Duodenal mucosa (tissue), 2 donors: ENCODE data around the gene SP3.
"Not testable (repeated sequence)": the region's sequence is repeated elsewhere in the genome, so short reads cannot be mapped to it uniquely, and the experiment has no call there.

Source experiments
- H3K27ac ChIP-seq: one replicate; pipeline ENCODE4 v1.7.0; 2013; ENCODE audit warnings: low read depth, low read length
- H3K27me3 ChIP-seq, 2 donors: one replicate each; pipeline ENCODE4 v1.7.0; 2013; ENCODE audit warnings: low read length in 2 of 2, control low read depth in 1 of 2; ENCODE audit not compliant: insufficient read depth in 2 of 2, control insufficient read depth in 1 of 2
- H3K36me3 ChIP-seq, 2 donors: one replicate each; pipeline ENCODE4 v1.7.0; 2013; ENCODE audit warnings: low read length in 2 of 2, control low read depth in 1 of 2; ENCODE audit not compliant: insufficient read depth in 2 of 2, control insufficient read depth in 1 of 2
- H3K4me1 ChIP-seq, 2 donors: one replicate each; pipeline ENCODE4 v1.7.0; 2013; ENCODE audit warnings: low read length in 2 of 2, control low read depth in 1 of 2; ENCODE audit not compliant: insufficient read depth in 2 of 2, control insufficient read depth in 1 of 2
- H3K4me3 ChIP-seq, 2 donors: one replicate each; pipeline ENCODE4 v1.7.0; 2013; ENCODE audit warnings: low read length in 2 of 2, low read depth in 1 of 2
- H3K9ac ChIP-seq, 2 donors: one replicate each; pipeline ENCODE4 v1.7.0; 2013; ENCODE audit warnings: low read length in 2 of 2, low read depth in 1 of 2
- H3K9me3 ChIP-seq, 2 donors: one replicate each; pipeline ENCODE4 v1.7.0; 2013; ENCODE audit warnings: low read length in 2 of 2, control low read depth in 1 of 2; ENCODE audit not compliant: control insufficient read depth in 1 of 2

SP3 gene

DNA sequence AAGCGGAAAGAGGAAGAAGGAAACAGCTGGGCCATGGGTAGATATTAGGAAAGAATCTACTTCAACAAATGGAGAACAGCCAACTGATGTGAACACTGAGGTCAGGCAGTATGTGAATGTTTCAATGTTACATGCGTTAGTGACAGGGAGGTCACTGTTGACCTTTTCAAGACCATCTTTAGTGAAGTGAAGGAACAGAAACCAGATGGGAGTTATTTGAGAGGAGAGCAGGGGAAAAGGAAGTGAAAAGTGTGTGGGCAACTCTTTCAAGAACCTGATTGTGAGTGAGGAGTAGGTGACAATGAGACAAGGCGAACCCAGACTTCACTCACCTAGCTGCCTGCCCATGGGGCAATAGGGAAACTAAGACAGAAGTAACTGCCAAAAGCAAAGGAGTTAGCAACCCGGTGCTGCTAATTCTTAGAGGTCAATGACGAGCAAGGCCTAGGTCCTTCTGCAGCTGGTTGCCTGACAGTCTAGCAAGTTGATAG, 67.0 kb downstream of the SP3 start:
- Histone ChIP-seq H3K36me3 (no peaks in the 10 kb centered on the region), H3K27ac (no peak overlapping the region), H3K4me3 (no peak overlapping the region), H3K27me3 (no peaks in the 10 kb centered on the region), H3K4me1 (peaks cover 0 to 4% of the 10 kb centered on the region in 2 donors), H3K9me3 (no peaks in the 10 kb centered on the region), H3K9ac (no peak overlapping the region)

DNA sequence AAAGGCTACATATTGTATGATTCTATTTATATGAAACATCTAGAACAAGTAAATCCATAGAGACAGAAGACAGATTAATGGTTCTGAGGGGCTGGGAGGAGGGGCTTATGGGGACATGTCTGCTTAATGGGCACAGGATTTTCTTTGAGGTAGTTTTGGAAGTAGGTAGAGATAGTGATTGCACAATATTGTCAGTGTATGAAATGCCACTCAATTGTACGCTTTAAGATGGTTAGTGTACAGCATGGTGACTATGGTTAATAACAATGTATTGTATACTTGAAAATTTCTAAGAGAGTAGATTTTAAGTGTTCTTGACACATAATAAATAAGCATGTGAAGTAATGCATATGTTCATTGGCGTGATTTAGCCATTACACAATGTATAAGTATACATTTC, 68.4 kb downstream of the SP3 start:
- H3K27ac ChIP-seq = no peak overlapping the region
- no peaks in the 10 kb centered on the region for H3K27me3 ChIP-seq
- no peaks in the 10 kb centered on the region for H3K36me3 ChIP-seq
- no peak overlapping the region for H3K4me3 ChIP-seq
- H3K9ac ChIP-seq = no peak overlapping the region
- H3K4me1 ChIP-seq = peaks cover 0 to 4% of the 10 kb centered on the region in 2 donors
- H3K9me3 ChIP-seq = no peaks in the 10 kb centered on the region

DNA sequence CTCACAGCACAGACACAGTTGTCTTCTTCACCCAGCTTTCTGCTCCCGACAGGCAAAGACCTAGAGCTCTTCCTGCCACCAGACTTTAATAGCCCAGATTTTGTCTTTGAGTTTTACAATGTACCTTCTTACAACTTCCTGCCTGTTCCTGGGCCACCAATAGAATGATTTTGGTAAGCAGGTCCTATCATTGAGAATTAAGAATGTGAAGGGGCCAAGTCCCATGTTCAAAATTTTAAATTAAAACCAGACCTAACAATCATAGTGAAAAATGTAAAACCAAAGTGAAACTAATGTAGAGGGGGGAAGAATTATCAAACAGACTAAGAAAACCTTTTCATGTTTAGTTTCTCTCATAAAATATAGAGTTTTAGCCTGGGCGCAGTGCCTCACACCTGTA, 72.8 kb downstream of the SP3 start:
- peaks cover 9 to 12% of the 10 kb centered on the region in 2 donors for H3K9me3 ChIP-seq
- H3K4me3 ChIP-seq = no peak overlapping the region
- no peak overlapping the region for H3K27ac ChIP-seq
- H3K27me3 ChIP-seq = no peaks in the 10 kb centered on the region
- no peaks in the 10 kb centered on the region for H3K4me1 ChIP-seq
- no peaks in the 10 kb centered on the region for H3K36me3 ChIP-seq
- H3K9ac ChIP-seq = no peak overlapping the region

DNA sequence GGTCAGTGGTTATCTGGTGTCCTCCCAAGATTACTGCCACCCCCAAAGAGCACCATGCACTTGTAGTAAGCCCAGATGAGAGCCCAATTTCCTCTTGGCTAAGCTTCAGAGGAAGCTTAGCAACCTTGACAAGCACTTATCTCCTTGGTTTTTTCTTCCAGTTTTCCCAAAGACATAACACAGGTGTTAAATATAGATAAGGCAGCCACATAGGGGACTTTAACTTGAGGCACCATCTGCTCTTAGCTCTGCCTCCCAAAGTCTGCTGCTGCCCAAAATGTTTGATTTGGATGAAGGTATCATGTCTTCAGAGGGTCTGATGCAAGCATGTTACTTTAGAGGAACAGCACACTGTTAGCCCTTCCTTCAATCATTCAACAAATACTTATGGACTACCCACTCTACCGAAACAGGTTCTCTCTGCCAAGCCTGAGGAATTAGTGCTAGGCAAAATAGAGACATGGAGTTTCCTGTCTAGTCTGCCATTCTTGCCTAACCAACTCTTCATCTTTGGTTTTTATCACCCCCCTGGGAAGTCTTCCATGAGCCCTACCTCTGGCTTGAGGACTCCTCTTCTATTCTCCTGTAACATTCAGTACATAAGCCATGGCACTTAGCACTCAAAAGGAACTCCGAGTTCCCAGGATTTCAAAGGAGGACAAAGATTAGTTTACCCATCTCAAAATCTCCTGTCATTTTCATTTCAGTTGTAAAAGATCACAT, 73.7 kb downstream of the SP3 start:
- H3K9ac ChIP-seq = no peak overlapping the region
- peaks cover 9 to 12% of the 10 kb centered on the region in 2 donors for H3K9me3 ChIP-seq
- no peaks in the 10 kb centered on the region for H3K36me3 ChIP-seq
- H3K4me3 ChIP-seq = no peak overlapping the region
- no peak overlapping the region for H3K27ac ChIP-seq
- H3K27me3 ChIP-seq = no peaks in the 10 kb centered on the region
- no peaks in the 10 kb centered on the region for H3K4me1 ChIP-seq

DNA sequence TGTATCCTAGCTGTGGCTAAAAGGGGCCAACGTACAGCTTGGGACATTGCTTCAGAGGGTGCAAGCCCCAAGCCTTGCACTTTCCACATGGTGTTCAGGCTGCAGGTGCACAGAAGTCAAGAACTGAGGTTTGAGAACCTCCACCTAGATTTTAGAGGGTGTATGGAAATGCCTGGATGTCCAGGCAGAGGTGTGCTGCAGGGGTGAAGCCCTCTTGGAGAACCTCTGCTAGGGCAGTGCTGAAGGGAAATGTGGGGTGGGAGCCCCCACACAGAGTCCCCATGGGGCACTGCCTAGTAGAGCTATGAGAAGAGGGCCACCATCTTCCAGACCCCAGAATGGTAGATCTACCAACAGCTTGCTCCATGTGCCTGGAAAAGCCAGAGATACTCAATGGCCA, 75.7 kb downstream of the SP3 start:
- H3K27me3 ChIP-seq = not testable (repeated sequence)

DNA sequence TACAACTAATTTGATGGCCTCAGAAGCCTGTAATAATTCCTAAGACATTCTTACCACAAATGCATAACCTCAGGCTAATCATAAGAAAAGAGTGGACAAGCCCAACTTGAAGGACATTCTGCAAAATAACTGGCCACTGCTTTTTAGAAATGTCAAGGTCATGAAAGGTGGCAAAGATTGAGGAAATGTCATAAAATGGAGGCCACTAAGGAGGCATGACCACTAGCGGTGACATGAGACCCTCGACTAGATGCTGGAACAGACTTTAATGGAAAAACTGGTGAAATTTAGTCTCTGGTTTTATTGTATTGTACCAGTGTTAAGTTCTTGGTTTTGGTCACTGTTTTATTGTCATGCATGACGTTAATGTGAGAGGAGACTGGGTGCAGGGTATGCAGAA, 78.6 kb downstream of the SP3 start:
- H3K4me3 ChIP-seq = no peak overlapping the region
- H3K9ac ChIP-seq = no peak overlapping the region

More for the DNA sequence above, 75.7 kb downstream of the SP3 start:
- H3K36me3 ChIP-seq, H3K27ac ChIP-seq, H3K9ac ChIP-seq, H3K4me1 ChIP-seq, H3K4me3 ChIP-seq: not testable (repeated sequence)
- peaks cover 9 to 12% of the 10 kb centered on the region in 2 donors for H3K9me3 ChIP-seq

DNA sequence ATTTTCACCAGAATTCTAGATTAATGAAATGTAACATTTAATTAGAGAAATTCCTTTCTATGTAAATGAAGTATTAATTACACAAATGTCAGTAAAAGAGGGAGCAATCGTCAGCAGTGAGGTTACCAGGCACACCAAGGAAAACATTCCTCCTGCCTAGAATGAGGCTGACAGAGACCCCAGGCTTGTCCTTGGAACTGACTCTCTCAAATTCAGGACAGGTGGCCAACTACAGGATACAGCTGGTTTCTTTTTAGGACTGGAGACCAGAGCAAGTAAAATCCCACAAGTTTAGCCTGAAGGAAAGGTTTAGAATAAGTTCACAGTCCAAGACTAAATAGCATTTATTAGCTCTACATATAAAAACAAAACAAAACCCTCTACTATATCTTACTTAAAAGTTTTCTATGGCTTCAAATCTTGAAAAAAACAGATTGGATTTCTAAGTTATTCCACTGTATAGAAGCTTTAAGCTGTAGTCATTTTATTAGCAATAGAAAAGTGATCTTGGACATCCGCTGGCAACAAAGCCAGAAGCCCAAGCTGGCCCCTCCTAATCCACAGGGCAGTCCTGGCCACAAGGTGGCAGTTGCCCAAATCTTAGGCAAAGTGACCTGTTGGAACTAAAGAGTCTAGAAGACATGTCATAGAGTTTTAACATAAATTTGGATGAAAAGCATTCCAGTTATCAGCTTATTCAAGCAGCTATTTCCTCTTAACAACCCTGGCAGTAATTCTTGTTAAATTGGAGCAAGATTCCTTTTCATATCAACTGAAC, 81.0 kb downstream of the SP3 start:
- Histone ChIP-seq H3K36me3 (no peaks in the 10 kb centered on the region), H3K9me3 (peaks cover 2 to 5% of the 10 kb centered on the region in 2 donors), H3K4me1 (no peaks in the 10 kb centered on the region), H3K9ac (no peak overlapping the region), H3K4me3 (no peak overlapping the region), H3K27ac (no peak overlapping the region), H3K27me3 (no peaks in the 10 kb centered on the region)

More for the DNA sequence above, 78.6 kb downstream of the SP3 start:
- no peaks in the 10 kb centered on the region for H3K36me3 ChIP-seq
- H3K27ac ChIP-seq = no peak overlapping the region
- H3K27me3 ChIP-seq = no peaks in the 10 kb centered on the region
- H3K9me3 ChIP-seq = peaks cover 9 to 12% of the 10 kb centered on the region in 2 donors
- no peaks in the 10 kb centered on the region for H3K4me1 ChIP-seq

DNA sequence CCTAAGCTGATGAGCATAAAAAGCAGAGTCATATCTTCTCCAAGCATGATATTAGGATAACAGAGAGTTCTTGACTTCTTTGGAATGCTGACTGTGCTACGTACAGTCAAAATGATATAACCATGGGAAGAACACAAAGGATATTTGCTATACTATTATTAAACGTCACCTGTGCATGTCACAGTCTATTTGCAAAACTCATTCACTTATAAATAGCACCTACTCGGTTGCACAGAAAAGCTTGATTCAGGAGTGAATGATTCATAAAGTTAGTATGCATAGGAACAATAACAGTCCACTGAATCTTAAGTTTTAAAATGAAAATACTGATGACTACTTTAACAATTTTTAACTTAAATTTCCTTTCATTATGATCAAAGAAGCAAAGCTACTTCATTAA, 83.3 kb downstream of the SP3 start:
- Histone ChIP-seq H3K36me3 (no peaks in the 10 kb centered on the region), H3K4me1 (no peaks in the 10 kb centered on the region), H3K9ac (no peak overlapping the region), H3K27ac (no peak overlapping the region), H3K4me3 (no peak overlapping the region), H3K9me3 (no peaks in the 10 kb centered on the region), H3K27me3 (no peaks in the 10 kb centered on the region)

DNA sequence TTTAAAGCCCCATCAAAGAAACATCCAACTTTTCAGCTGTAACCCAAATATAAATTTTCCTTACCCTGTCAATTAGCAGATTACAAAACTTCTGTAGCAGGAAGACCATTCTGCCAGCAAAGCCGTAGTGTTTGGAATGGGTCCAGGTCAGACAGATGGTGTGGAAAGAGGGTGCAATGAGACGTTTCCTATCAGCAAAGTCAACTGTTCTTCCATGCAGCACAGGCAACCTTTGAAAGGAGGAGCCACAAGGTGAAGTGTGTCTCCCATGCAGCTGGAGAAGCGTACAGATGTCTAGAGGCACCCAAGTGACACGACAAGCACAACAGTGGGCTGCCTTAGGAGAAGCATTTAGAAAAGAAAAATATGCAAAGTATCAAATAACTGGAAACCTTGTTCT, 83.7 kb downstream of the SP3 start:
- no peaks in the 10 kb centered on the region for H3K4me1 ChIP-seq

DNA sequence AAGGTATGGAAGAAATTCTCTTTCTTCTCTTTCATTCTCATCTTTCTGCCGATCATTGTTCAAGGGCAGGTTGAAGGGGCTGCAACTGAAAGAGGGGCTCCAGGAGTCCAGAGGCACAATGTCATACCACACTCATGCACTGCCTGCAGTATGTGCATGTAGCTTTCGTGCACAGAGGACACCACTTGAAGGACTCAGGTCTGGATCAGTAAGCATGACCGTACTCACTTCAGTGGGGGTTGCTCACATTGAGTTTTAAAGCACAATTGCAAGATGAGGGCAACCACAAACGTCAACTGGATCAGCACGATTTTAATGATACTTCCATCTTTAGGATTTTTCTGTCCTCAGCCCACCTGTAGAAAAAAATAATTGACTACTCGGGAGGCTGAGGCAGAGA, 84.6 kb downstream of the SP3 start:
- no peak overlapping the region for H3K27ac ChIP-seq
- H3K27me3 ChIP-seq = no peaks in the 10 kb centered on the region
- no peaks in the 10 kb centered on the region for H3K4me1 ChIP-seq
- H3K36me3 ChIP-seq = no peaks in the 10 kb centered on the region
- H3K9ac ChIP-seq = no peak overlapping the region
- H3K9me3 ChIP-seq = no peaks in the 10 kb centered on the region
- no peak overlapping the region for H3K4me3 ChIP-seq

More for the DNA sequence above, 83.7 kb downstream of the SP3 start:
- Histone ChIP-seq H3K9ac (no peak overlapping the region), H3K9me3 (no peaks in the 10 kb centered on the region), H3K4me3 (no peak overlapping the region), H3K36me3 (no peaks in the 10 kb centered on the region), H3K27me3 (no peaks in the 10 kb centered on the region), H3K27ac (no peak overlapping the region)
